GM19238 (cell line): ENCODE data around the gene TBC1D5.
"Not testable (repeated sequence)": the region's sequence is repeated elsewhere in the genome, so short reads cannot be mapped to it uniquely, and the experiment has no call there.

Experiments
- DNase-seq: peaks from one replicate; pipeline ENCODE4 v3.0.0; 2011; ENCODE audit warnings: low spot score; ENCODE audit not compliant: insufficient read length

Gene TBC1D5

GRCh38 chr3:17648630-17649355, 93.6 kb downstream of the TBC1D5 start:
- DNase-seq, result not testable (repeated sequence)

GRCh38 chr3:17645074-17645698, 97.2 kb downstream of the TBC1D5 start:
- no peak for DNase-seq

GRCh38 chr3:17643691-17644090, 98.7 kb downstream of the TBC1D5 start:
- no peak for DNase-seq

GRCh38 chr3:17642474-17642873, 100.0 kb downstream of the TBC1D5 start:
- DNase-seq, result no peak

- DNase-seq, result no peak
Measured at GRCh38 chr3:17640466-17640865, 102.0 kb downstream of the TBC1D5 start.

GRCh38 chr3:17639765-17640164, 102.7 kb downstream of the TBC1D5 start:
- DNase-seq, result no peak

GRCh38 chr3:17639257-17639656, 103.2 kb downstream of the TBC1D5 start:
- DNase-seq, result no peak

GRCh38 chr3:17638356-17638755, 104.1 kb downstream of the TBC1D5 start:
- DNase-seq, result no peak

GRCh38 chr3:17635675-17636074, 106.8 kb downstream of the TBC1D5 start:
- not testable (repeated sequence) for DNase-seq

GRCh38 chr3:17634964-17635363, 107.5 kb downstream of the TBC1D5 start:
- no peak for DNase-seq

GRCh38 chr3:17634201-17634600, 108.2 kb downstream of the TBC1D5 start:
- DNase-seq, result no peak

GRCh38 chr3:17632401-17633100, 109.9 kb downstream of the TBC1D5 start:
- no peak for DNase-seq

GRCh38 chr3:17631609-17632008, 110.8 kb downstream of the TBC1D5 start:
- no peak for DNase-seq

- DNase-seq, result no peak
Measured at GRCh38 chr3:17629400-17629799, 113.0 kb downstream of the TBC1D5 start.

- DNase-seq, result no peak
Measured at GRCh38 chr3:17626395-17626794, 116.0 kb downstream of the TBC1D5 start.

- no peak for DNase-seq
Measured at GRCh38 chr3:17625133-17625532, 117.3 kb downstream of the TBC1D5 start.

- DNase-seq, result no peak
Measured at GRCh38 chr3:17623464-17623863, 119.0 kb downstream of the TBC1D5 start.

GRCh38 chr3:17619968-17620367, 122.5 kb downstream of the TBC1D5 start:
- no peak for DNase-seq

GRCh38 chr3:17613017-17613416, 129.4 kb downstream of the TBC1D5 start:
- DNase-seq, result not testable (repeated sequence)

- DNase-seq, result no peak
Measured at GRCh38 chr3:17607905-17608304, 134.5 kb downstream of the TBC1D5 start.

GRCh38 chr3:17605934-17606333, 136.5 kb downstream of the TBC1D5 start:
- no peak for DNase-seq

GRCh38 chr3:17605032-17605431, 137.4 kb downstream of the TBC1D5 start:
- DNase-seq, result no peak
